CD4-positive, alpha-beta T cell treated with Interferon gamma for 1 hour (primary cell): ENCODE measurements around the gene DNAAF1.
"Not testable (repeated sequence)": the region's sequence is repeated elsewhere in the genome, so short reads cannot be mapped to it uniquely, and the experiment has no call there.

Experiments
- DNase-seq: peaks from one replicate; pipeline ENCODE4 v3.0.0-alpha.2; 2020

Gene DNAAF1

GRCh38 chr16:84214451-84215066 lies 69.5 kb downstream of the DNAAF1 start:
- DNase-seq: no peak

DNA sequence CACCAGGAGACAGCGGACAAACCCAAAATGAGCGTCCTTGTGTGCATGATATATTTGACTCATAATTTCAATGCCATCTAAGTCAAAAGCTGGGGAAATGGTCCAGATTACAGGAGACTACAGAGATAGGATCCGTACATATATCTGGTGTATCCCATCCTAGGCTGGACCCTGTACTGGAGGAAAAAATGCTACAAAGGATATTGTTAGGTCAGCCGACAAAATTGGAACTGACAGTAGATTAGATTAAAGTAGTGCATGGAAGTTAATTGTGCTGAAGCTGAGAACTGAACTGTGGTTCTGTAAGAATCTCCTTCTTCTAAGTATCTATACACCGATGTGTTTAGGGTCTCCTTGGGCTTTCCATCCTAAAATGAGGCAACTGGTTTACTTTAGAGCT lies 70.4 kb downstream of the DNAAF1 start:
- no peak for DNase-seq

- not testable (repeated sequence) for DNase-seq
Measured at GRCh38 chr16:84216144-84216543, 71.0 kb downstream of the DNAAF1 start.

GRCh38 chr16:84218176-84218823 lies 73.2 kb downstream of the DNAAF1 start:
- DNase-seq: no peak

DNA sequence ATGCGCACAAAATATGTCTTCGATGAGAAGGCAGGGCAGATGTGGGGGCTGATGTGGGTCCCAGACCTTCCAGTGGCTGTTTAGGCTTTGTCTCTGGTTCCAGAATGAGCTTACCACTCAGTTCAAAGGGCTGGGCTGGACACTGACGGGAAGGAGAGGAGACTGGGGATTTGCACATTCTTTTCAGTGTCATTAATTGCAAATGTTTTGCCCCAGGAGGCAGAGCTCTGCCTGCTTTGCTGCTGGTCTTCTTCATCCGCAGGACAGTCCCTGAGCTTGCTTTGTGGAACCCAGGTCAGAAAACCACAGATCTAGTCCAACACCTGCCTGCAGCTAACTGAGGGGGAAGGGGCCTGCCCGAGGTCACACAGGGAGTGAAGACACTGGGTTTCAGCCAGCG lies 73.8 kb downstream of the DNAAF1 start:
- no peak for DNase-seq

GRCh38 chr16:84220851-84221250 lies 75.7 kb downstream of the DNAAF1 start:
- no peak for DNase-seq

- no peak for DNase-seq
Measured at GRCh38 chr16:84223456-84223855, 78.3 kb downstream of the DNAAF1 start.

GRCh38 chr16:84224554-84224953 lies 79.4 kb downstream of the DNAAF1 start:
- no peak for DNase-seq

DNA sequence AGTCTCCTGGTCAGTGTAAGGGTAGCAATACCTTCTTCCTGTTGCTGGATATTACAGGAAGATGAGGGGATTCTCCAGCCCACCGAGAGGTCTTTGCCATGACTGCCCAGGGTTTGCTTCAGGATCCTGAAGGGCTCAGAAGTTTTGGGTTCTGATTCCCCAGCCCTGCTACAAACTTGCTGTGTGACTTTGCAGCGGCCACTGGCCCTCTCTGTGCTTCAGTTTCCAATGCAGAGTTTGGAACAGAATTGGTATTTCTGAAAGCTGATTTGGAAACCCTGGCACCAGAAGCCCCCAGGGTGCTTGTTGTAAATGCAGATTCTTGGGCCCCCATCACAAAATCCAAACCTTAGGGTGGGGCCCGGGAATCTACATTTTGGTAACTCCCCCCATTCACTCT lies 80.0 kb downstream of the DNAAF1 start:
- no peak for DNase-seq

DNA sequence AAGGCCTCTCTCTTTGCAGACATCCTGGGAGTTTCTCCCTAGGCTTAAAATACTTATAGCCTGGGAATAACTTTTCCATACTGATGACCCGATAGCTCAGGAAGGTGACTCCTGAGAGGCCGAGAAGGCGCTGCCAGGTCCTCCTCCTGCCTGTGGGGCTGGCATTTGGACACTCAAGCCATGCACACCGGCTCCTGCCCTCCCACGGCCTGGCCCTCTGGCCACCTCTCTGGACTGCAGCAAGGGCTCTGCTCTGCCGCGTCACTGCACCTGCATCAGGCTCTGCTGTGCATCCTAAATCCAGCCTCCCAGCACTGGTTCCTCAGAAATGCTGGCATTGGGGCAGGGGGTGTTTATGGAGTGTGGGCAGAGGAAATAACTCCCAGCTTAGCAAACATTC lies 80.5 kb downstream of the DNAAF1 start:
- no peak for DNase-seq

GRCh38 chr16:84226026-84226425 lies 80.9 kb downstream of the DNAAF1 start:
- DNase-seq: no peak
